HG03025 (cell line): ENCODE measurements around the gene UBA3.
A peak's percentile ranks its signal among the peaks of the same experiment; 100 is the strongest.

Source experiments
- ATAC-seq: cut with Tn5 transposase; IDR thresholded peaks from one replicate; pipeline ENCODE4 v1.9.1; 2021; ENCODE audit warnings: mild to moderate bottlenecking, moderate library complexity; ENCODE audit not compliant: unreplicated experiment, low FRiP score

Gene UBA3

DNA sequence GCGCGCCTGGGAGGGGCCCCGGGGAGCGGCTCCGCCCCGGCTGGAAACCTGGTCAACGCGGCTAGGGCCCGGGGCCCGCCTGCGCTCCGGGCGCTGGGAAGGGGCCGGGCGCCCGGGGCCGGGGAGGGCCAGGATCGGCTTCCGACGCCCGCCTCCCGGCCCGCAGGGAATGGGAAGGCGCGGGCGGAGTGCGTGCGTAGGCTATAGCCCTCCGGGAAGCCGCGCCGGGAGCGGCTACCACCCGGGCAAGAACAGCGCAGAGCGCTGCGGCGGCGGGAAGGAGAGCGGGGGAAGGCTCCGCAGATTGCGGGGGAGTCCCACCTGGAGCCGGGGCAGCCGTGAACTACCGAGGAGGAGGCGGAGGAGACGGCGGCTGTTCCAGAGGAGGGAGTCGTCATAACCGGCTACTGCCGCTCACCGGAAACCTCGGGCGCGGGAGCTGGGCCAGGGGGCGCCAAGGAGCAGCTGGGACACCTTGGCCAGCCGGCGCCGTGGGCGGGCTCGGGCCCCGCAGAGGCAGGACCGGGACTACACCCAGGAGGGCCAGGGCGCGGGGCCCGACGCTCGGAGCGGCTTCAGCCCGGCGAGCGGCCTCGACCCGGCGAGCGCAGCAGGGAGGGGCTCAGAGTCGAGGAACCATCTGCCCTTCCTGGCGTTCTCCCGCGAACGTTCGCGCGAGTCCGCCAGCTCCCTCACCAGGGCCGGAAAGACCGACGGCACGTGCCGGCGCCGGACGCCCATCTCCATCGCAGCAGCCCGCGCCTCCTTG lies 66.7 kb downstream of the UBA3 start, which contains the start of gene EOGT:
Gene EOGT, minus strand, starts transcription at position 432 of the 769 bp plus-strand sequence. CDS start 3,838 bp downstream, outside the sequence.
- peak; percentile 81 for ATAC-seq

DNA sequence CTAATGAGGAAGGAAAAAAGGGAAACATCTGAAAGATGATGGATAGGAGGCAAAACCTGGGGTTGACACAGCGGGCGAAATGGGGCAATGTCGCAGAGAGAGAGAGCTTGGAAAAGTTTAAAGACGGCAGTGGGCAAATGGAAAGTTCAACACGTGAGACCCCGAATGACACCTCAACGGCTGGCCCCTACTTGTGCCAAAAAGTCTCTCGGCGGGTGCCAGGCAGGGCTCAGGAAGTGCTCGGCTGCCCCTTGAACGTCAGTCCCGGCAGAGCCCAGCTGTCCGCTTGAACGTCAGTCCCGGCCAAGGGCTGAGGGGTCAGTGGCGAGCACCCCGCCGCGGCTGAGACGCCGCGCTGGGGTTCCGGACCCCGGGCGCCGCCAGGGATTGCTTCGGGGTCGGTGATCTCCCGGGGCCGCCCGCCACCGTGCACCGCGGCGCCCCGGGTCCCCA lies 67.3 kb downstream of the UBA3 start:
- peak; percentile 42 for ATAC-seq

DNA sequence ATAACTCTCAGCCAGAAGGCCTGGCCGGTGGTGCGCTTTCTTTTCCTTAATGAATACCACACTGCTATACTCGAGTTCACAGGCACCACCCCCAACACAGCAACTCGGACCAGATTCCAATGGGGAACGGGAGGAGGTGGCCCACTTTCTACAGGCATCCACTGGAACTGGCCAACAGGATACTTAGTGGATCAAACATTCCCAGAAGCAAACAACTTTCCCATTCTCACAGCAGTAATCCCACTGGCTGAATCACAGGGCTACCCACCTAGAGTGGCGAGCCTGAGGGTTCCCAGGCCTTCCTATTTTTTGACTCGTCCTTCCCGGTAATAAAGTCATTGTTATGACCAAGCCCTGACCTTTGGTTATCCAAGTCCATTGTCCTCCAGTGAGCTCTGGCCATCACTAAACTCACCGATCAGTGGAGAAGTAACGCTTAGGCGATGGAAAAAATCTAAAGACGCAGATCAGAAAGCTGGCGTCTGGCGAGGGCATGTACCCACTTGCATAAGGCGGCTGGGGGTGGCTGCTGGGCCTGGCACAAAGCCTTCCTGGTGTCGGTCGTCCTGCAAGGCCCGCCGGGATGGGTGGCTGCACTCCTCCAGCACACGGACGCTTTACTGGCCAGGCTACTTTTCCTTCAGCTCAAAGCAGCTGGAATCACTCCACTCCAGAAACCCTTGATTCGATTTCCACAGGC lies 67.9 kb downstream of the UBA3 start:
- no peak for ATAC-seq

DNA sequence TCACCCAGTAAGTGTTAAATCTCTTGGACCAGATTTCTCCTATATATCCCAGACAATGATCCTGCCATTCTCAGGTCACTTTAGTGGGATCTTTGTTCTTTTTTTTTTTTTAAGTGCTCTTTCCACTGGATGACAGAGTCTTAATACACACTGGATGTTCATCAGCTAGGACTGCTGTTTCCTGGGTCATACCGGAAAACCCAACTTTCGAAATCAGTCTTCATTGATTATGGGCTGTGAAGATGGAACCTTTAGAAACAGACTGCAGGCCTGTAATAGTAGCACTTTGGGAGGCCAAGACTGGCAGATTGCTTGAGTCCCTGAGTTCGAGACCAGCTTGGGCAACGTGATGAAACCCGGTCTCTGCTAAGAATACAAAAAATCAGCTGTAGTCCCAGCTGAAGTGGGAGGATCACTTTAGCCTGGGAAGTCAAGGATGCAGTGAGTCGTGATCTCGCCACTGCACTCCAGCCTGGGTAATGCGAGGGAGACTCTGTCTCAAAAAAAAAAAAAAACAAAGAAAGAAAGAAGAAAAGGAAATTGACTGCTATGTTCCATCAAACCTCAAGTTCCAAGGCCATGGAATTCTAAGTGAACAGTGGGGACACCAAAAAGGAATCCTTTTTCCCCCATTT lies 69.0 kb downstream of the UBA3 start:
- ATAC-seq = no peak

DNA sequence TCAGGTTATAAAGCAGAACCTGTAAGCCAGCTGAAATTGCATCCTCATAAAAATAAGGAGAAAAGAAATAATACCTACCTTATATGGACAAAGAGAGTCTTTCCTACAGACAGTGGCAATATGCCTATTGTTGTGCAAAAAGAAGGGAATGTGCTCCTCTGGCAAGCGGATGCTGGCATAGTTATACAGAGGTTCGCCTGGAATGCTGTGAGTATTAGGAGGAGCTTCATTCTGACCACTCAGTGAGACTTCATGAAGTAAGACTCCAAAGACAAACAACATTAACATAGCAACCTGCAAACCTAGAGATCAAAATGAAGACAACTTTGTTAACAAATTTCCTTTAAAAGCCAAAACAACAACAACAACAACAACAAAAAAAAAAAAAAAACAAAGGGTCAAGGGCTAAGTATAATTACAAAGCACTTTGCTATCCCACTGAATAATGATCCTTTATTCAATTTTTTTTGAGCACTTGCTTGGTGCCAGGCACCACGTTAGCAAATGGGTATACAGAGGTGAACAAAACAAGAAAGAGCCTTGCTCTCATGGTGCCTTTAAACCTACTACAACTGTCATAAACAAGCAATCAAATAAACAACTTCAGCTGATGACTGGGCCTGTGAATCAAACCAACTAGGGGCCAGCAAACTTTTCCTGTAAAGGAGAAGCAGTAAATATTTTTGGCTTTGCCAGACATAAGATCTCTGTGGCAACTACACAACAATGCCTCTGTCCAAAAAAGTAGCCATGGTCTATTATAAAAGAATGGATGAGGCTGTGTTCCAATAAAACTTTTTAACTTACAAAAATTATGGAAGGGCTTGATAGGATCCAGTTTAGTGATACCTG lies 70.4 kb downstream of the UBA3 start:
- ATAC-seq = no peak

DNA sequence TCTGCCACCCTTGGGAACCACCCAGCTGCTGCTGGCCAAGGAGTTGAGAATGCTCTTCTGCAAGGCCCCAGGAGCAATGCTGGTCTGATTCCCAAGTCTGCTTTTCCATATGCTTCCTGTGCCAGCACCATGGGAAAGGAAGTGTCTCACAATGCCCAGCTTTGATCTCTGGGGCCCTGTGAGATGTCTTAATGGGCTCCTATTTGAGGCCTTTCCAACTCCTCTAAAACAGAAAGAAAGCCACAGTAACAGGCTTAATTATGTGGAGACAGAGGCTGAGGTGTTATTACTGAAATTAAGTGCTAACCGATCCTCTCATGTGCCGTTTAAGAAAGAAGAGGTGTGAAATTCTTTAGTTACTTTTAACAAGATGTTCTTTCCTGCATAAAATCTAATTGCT lies 71.2 kb downstream of the UBA3 start:
- ATAC-seq = no peak

DNA sequence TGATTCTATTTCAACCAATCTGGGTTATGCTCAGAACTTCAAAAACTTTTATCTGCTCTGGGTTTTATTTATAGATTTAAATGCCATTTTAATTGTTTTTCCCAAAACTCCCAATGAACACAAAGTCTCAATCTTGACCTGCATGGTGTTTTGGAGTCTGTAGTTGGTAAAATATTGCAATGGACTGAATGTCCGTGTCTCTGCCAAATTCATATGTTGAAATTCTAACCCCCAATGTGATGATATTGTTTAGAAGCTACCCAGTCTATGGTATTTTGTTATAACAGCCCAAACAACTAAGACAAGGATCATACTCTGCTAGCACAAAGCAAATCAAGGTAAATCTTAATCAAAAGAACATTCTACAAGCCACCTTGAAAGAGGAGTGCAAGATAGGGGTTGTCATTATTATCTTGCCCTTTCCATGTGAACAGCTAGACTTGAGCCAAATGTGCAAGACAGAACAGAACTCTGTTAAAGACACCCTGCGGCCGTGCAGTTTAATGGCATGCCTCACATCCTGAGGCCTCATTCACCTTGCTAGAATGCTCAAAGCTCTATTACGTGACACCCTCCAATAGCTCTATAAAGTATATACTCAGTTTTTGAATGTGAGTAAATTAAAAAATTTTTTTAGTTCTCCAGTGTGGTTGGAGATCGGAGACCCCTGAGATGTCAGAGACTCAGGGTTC lies 74.2 kb downstream of the UBA3 start:
- no peak for ATAC-seq

DNA sequence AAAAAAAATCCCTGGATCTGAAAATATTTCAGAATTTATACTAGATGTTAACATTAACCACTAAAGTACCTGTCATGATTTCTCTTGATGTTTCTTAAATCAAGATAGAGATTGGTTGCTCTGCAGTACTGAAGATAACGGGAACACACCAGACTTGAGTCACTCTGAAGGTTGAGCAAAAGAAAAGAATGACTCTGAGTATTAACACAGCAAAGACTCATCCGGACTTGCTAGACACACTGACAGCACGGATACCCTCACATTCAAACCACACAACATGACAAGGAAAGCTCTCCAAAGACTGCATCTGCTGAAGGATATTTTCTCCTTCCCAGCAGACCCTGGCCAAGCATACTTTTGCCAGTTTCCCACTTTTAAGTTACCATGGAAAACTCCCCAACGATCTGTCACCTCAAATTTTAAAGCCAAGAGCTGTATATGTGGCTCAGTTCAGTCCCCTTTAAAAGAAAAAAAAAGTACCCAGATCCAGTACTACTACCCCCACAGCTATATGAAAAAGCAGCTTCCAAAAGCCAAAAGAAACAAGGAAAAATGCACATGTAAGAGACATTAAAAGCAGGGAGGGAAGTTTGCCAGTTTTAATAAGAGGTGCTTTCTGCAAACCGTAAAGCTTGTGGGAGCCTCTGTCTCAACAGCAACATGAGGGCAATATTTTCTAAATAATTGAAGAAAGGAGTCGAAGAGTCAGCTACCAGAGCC lies 74.9 kb downstream of the UBA3 start:
- no peak for ATAC-seq
